ENCODE results near the gene VPS13D.
"Not testable (repeated sequence)": the region's sequence is repeated elsewhere in the genome, so short reads cannot be mapped to it uniquely, and the experiment has no call there.

Gene VPS13D

GRCh38 chr1:12456979-12457378 lies 227.1 kb downstream of the VPS13D start:
- DNase-seq: no peak

DNA sequence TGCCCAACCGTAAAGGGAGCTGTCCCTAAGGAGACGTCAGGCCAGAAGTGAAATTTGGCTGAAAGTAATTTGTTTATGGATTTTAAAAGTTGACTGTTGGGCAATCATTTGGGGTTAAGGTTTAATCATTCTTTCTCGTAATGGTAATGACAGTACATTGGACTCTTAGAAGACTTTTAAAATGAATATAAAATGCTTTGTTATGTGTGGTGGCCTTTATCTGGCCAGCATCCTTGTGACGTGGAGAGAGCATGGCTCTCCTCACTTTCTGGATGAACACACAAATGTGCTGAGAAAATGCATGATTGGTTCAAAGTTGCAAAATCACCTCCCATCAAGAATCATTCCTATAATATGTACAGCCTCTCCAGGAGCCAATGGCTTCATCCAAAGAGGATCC lies 227.9 kb downstream of the VPS13D start:
- no peak for DNase-seq

- DNase-seq: no peak
Observed at GRCh38 chr1:12458571-12458970, 228.7 kb downstream of the VPS13D start.

DNA sequence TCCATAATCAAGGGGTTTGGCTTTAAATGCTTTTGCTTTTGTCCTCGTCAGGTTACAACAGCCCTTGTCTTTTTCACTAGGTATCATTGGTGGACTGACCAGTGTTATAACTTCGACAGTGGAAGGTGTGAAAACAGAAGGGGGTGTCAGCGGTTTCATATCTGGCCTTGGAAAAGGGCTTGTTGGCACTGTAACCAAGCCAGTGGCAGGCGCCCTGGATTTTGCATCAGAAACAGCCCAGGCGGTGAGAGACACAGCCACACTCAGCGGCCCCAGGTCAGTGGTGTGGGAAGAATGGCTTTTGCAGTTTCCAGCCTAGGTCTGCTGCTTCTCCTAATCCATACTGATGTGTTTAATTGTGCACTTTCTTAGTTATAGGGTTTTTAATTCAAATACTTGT lies 230.3 kb downstream of the VPS13D start:
- DNase-seq: no peak

DNA sequence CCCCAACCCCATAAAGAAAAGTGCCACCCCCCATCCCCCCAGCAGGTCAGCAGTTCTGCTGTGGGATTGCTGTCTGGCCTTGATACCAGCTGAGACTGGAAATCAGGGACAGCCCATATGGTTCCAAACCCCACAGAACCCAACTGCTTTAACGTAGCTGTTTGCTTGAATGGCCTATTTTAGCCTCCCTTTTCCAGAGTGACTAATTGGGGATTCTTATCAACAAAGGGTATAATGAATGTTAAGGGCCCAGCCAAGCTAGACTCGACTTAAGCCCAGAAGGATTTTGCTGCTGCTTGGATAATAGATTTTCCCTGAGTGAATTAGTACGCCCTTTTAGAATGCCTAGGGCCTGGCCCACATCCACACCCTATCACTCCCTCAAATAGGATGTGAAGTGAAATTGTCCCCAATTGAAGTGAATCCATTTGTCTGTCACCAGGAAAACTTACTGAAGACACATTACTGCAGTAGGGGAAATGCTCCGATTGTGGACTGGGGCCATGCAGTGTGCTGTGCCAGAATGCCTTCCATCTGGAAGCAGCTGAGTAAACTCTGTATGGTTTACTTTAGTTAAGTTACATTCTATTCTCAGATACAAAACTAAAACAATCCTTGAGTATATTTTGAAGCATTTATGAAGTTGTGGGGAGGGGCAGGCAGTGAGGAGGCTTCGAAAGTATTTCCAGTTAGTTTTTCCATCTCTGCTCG lies 231.2 kb downstream of the VPS13D start:
- no peak for DNase-seq

- no peak for DNase-seq
Observed at GRCh38 chr1:12461754-12462153, 231.9 kb downstream of the VPS13D start.

DNA sequence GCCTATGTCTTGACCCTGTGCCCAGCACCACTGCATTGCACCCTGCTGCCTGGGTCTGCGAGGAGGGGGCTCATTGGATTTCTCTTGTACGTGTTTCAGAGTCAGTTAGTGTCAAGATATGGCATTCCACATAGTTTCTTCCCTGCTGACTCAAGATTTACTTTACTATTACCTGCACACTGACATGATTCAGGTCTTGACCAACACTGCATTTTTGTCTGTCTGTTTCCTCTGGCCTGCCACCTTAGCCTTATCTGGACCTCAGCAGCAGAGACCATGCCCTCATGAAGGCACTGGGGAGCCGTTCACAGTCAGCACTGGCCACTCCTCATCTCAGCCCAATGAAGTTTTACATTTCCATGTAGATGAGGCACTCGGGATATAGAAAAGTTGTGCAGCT lies 232.8 kb downstream of the VPS13D start:
- DNase-seq: no peak

DNA sequence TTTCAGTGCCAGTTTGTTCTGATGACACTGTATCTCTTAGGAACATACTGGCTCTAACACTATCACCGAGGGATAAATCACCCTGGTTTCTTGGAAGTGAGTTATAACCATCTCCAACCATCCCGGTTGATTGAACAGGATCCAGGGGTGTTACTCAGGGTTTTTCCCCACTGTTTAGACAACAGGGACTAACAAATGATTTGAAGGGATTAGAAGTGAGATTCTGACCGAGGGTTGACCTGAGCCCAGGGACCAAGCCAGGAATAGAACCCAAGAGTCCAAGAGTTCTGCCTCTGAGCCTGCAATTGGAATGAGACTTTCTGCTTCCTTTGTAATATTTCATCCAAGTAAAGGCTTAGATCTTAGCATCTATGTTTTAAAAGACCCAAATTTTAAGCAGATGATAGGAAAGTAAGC lies 234.2 kb downstream of the VPS13D start:
- DNase-seq: no peak

DNA sequence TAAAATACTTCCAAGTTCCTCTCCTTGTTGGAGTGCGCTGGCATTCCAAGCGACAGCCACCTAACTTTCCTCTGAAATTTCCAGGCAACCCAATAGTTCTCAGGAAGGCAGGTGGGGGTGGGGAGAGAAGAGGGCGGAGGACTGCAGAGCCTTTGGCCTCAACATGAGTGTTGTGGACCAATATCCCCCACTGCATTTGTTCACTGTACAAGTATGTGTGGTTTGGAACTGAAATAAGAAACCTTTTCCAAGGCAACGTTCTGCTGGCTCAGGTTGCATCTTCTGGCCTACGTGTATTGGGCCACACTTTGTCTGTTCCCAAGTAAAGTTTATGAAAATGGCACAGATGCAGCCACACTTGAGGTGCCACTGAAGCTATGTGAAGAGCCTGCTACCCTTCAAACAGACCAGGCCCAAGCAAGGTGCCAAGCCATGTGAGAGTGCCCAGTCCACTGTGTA lies 234.8 kb downstream of the VPS13D start:
- DNase-seq: no peak

GRCh38 chr1:12465126-12465525 lies 235.3 kb downstream of the VPS13D start:
- no peak for DNase-seq

DNA sequence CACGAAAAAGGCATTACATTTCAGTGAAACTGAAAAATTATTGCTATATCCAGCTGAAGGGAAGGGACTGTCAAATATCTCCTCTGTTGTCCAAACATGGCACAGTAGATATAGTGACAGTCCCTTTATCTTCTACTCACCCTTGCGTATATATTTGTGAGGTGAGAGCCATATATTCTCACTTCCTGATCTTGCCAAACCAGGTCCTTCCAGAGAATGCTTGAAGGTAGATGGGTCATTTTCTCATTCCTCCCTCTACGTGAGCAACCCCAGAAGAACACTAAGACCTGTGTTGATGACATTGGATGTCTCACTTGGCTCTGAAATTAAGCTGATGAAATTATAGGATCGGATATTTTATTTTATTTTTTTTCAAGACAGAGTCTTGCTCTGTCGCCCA lies 237.0 kb downstream of the VPS13D start:
- DNase-seq: no peak

GRCh38 chr1:12467570-12468286 lies 237.9 kb downstream of the VPS13D start:
- no peak for DNase-seq

DNA sequence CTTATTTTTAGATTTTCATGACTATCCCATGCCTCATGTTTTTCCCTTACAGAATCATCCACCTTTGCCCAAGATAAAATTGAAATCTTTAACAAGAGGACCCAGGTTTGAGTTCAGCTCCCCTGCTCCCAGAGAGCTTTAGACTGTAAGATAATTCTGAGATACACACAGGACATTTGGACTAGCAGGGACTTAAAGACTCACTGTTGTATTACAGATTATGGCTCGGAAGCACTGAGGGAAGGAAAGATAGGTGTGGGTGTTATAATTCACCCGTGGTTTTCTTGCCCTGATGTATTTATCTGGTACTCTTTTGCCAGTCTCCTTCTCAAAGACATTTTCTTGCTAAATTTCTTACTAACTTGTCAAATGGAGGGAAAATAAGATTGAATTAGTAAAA lies 238.5 kb downstream of the VPS13D start:
- no peak for DNase-seq

- DNase-seq: no peak
Observed at GRCh38 chr1:12469493-12469892, 239.7 kb downstream of the VPS13D start.

DNA sequence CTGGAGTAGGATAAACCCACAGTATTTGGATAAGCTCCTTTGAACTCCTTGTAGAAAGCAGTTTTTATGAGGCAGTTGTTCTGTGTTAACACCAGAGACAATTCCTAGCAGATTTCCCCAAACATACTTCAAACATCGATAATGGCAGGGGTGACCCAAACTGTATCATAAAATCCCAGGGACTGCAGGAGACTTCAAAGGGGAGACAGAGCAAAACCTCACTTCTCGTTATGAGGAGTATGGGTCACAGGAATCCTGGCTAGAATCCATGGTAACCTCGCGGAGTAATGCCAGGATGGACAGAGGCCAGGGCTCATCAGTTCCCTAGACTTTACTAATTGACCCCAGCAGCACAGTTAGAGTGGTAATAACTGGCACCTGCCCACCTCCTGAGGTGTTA lies 240.2 kb downstream of the VPS13D start:
- no peak for DNase-seq

DNA sequence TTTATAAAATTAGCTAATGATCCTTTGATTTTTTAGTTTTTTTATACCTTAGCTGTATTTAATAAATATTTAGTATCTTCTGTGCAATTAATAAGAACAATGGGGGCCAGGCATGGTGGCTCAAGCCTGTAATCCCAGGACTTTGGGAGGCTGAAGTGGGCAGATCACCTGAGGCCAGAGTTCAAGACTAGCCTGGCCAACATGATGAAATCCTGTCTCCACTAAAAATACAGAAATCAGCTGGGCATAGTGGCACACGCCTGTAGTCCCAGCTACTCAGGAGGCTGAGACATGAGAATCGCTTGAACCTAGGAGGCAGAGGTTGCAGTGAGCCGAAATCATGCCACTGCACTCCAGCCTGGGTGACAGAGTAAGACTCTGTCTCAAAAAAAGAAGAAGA lies 241.1 kb downstream of the VPS13D start:
- DNase-seq: not testable (repeated sequence)

DNA sequence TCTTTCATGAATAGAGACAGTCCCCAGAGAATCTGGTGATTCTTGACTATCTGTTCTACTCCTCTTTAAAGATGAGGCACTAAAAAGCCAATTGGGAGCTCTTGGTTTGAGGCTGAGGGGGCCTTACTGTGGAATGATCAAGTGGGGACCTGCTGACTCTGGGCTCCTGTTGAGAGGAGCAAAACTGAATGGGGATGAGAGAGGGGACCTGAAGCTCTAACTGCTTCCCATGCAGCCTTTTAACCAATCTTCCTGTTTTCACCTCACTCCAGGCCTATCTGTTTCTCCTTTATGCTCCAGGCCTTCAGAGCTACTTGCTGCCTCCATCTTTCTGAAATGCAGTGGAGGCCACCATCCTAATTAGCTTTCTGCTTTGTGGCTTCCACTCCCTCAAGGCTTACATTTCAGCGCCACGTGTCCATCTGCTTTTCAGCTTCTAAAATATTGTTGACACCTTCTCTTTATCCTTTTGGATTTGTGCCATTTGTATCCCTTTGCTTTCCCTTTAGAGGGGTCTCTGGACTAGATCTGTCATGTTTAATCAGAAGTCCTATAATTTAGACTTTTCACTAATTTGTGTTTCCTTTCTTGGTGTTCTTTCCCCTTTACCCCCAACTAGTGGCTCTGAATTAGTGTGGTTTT lies 242.4 kb downstream of the VPS13D start:
- no peak for DNase-seq

DNA sequence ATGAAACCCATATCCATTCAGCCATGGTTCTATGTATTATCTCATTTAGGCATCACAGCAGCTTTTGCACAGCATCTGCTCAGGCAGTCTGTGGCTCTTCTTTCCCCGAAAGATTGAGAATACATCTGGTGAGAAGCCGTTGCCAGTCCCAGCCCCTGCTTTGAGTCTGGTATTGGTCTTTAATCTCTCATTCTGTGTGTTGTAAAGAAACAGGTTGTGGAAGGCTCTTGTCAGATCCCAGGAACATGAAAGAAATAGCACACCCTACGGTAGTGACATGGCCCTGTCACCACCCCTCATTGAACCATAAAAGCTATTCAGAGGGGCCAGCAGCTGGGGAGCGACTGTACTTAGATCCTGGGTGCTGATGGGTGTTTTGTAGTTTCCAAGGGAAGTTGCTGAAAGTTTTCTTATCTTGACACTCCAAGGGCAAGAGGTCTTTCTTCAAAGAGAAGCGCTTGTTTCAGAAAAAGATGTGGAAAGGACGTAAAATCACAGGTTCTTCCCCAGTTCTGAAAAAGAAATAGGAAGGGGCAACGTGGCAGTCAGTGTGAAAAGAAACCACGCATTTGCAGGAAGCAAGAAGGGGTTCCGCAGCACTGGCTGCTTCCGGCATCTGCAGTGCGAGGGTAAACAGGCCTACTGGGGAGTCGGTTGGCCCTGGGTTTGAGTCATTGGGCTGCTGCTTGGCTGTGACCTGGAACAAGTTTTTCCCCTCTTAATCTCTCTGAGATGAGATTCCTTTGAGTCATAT lies 243.1 kb downstream of the VPS13D start:
- DNase-seq: peak; percentile 76

DNA sequence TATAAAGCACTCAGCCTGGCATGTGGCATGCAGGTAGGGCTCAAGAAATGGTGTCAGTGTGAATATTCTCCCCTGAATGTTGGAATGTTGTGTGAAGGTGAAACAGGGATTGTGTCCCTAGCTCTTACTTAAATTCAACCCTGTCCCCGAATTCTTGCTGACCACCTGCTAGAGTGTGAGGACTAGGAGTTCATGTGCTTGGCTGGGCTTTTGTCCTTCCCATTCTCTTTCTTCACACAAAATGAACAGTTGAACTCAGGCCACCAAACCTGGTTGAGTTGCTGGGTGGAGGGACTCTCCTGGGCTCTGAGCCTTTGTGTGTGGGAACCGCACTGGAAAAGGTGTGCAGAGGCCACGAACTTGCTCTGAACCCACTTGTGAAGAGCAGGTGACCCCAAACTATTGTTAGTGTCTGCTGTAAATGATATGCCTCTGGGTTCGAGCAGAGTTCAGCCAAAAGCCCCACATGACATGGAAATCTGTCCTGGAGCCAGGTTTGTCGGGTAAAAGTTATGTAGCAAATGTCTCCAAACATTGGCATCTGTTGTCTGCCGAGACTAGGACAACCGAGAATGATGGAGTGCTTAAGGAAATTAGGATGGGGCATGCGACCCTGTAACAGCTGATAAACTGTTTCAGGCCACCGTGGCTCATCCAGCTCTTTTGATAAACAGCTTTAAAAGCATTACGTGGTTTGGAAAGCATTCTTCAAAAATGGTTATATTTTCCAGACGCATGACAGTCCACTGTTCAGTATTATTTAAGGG lies 243.9 kb downstream of the VPS13D start:
- no peak for DNase-seq

GRCh38 chr1:12475101-12475500 lies 245.3 kb downstream of the VPS13D start:
- DNase-seq: no peak

DNA sequence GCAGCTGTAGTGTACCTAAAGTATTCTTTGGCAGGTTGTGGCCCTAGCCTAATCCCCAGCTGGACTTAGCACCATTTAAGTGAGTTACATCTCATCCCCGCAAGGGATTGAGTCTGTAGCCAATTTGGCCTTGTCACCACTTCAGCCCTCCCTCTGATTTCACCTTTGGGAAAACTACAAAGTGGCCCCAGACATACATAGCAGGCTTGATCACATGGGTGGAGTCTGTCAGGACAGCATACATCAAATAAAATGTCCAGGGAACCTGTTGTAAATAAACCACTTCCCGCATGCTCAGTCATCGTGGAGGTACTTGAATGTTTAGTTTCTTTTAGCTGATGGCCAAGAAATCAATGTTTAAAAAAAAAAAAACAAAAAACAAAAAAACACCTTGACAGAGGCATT lies 245.7 kb downstream of the VPS13D start:
- no peak for DNase-seq

- DNase-seq: no peak
Observed at GRCh38 chr1:12475947-12476346, 246.1 kb downstream of the VPS13D start.

GRCh38 chr1:12477314-12477713 lies 247.5 kb downstream of the VPS13D start:
- no peak for DNase-seq

Measured in activated CD8-positive, alpha-beta memory T cell treated with anti-CD3 and anti-CD28 coated beads, Interleukin-2, amount 50 U/mL, for 4 hours (primary cell).